Measurements from ENCODE around the gene ARRDC4. TPM values are rescaled to one million over a fixed set of nuclear protein-coding genes. Genes with fewer than 3 reads are reported as not detected.

The ARRDC4 gene
- total RNA-seq, 2 donors from 2014 or later, result 25.4 to 25.6 TPM

- Histone ChIP-seq H3K9me3 (no peaks in the 10 kb centered on the region), H3K27me3 (replicated peaks; ENCODE audit: insufficient read depth) (no peaks in the 10 kb centered on the region), H3K4me3 (no peak overlapping the region), H3K4me1 (replicated peaks) (no peaks in the 10 kb centered on the region), H3K36me3 (no peaks in the 10 kb centered on the region), H3K27ac (no peak overlapping the region)
- WGBS, result 56% methylated on average over 5 of the region's 5 CpGs
- DNase-seq (ENCODE audit: low spot score), result no peak
- TF ChIP-seq CTCF (IDR thresholded peaks at IDR 0.05) (no peak), POLR2A (IDR thresholded peaks at IDR 0.05) (no peak), POLR2AphosphoS5 (IDR thresholded peaks at IDR 0.05) (no peak)
- intact Hi-C loops (cut with DNase I), result no loop called here
Observed at GRCh38 chr15:98003518-98003917, 43.0 kb downstream of the ARRDC4 start.

DNA sequence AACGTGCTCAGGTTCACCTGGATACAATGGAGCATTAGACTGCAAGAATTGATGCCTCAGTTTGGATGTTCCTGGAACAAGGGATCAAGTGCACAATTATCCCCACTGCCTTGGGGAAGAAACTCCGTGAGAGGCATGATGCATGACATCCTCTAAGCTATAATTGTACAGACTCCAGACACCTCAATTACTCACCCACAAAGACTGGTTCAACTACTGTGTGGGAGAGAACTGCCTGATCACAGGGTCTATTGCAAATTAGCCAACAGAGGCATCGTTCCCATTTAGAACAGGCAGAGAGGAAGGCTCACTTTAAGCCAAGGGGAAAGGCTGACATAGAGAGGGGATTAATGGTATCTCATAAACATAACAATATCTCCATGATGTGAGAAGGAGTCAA is 43.5 kb downstream of the ARRDC4 start:
- no peak for DNase-seq (ENCODE audit: low spot score)
- intact Hi-C loops (cut with DNase I), result no loop called here
- TF ChIP-seq POLR2A (IDR thresholded peaks at IDR 0.05), result no peak
- no peak for TF ChIP-seq POLR2AphosphoS5 (IDR thresholded peaks at IDR 0.05)
- no peak for TF ChIP-seq CTCF (IDR thresholded peaks at IDR 0.05)
- Histone ChIP-seq H3K9me3 (no peaks in the 10 kb centered on the region), H3K27me3 (replicated peaks; ENCODE audit: insufficient read depth) (no peaks in the 10 kb centered on the region), H3K27ac (no peak overlapping the region), H3K4me3 (no peak overlapping the region), H3K4me1 (replicated peaks) (no peaks in the 10 kb centered on the region), H3K36me3 (no peaks in the 10 kb centered on the region)
- 37% methylated on average over 3 of the region's 3 CpGs for WGBS

GRCh38 chr15:98005659-98006058 is 45.2 kb downstream of the ARRDC4 start:
- no peaks in the 10 kb centered on the region for H3K4me1 ChIP-seq (replicated peaks)
- H3K9me3 ChIP-seq, result no peaks in the 10 kb centered on the region
- no peak for TF ChIP-seq POLR2A (IDR thresholded peaks at IDR 0.05)
- no peak for TF ChIP-seq CTCF (IDR thresholded peaks at IDR 0.05)
- no peak for TF ChIP-seq POLR2AphosphoS5 (IDR thresholded peaks at IDR 0.05)
- 73% methylated on average over 9 of the region's 9 CpGs for WGBS
- no peaks in the 10 kb centered on the region for H3K36me3 ChIP-seq
- no peak overlapping the region for H3K27ac ChIP-seq
- no peak overlapping the region for H3K4me3 ChIP-seq
- no peak for DNase-seq (ENCODE audit: low spot score)
- intact Hi-C loops (cut with DNase I), result no loop called here
- H3K27me3 ChIP-seq (replicated peaks; ENCODE audit: insufficient read depth), result no peaks in the 10 kb centered on the region

DNA sequence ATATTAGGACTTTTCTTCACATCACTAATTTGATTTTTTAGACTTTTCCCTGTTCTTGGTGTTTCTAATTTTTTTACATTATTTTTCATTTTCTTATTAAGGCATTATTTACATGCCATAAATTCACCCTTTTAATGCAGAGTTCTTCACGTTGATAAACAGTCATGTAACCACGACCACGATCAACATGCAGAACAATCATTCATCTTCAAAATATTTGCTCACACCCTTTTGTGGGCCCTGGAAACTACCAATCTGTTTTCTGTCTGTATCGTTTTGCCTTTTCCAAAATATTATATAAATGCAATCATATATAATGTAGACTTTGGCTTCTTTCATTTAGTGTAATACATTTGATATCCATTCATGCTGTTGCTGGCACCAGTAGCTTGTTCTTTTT is 48.7 kb downstream of the ARRDC4 start:
- Histone ChIP-seq H3K27me3 (replicated peaks; ENCODE audit: insufficient read depth) (no peaks in the 10 kb centered on the region), H3K4me1 (replicated peaks) (no peaks in the 10 kb centered on the region), H3K27ac (no peak overlapping the region), H3K4me3 (no peak overlapping the region), H3K9me3 (no peaks in the 10 kb centered on the region), H3K36me3 (no peaks in the 10 kb centered on the region)
- no peak for DNase-seq (ENCODE audit: low spot score)
- TF ChIP-seq CTCF (IDR thresholded peaks at IDR 0.05) (no peak), POLR2A (IDR thresholded peaks at IDR 0.05) (no peak), POLR2AphosphoS5 (IDR thresholded peaks at IDR 0.05) (no peak)
- intact Hi-C loops (cut with DNase I), result no loop called here
- WGBS, result 82% methylated on average over 4 of the region's 4 CpGs

DNA sequence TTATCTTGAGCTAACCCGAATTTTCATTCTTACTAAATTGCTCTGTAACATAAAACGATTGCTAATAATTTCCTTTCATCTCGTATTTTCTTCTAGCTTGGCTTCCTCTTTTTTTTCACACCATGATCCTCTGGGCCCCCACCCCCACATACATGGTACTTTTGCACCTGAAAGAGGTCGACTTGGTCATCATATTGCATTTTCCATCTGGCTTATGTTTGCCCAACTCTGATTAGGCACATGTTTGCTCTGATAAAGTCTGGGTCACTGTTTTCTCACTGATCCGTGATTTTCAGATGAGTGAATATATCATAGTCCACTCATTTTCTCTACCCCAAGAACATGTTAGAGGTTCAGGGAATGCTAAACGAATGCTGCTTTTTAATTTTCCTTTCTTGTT is 49.5 kb downstream of the ARRDC4 start:
- no peaks in the 10 kb centered on the region for H3K36me3 ChIP-seq
- no peaks in the 10 kb centered on the region for H3K9me3 ChIP-seq
- no peaks in the 10 kb centered on the region for H3K4me1 ChIP-seq (replicated peaks)
- no peaks in the 10 kb centered on the region for H3K27me3 ChIP-seq (replicated peaks; ENCODE audit: insufficient read depth)
- TF ChIP-seq CTCF (IDR thresholded peaks at IDR 0.05) (no peak), POLR2AphosphoS5 (IDR thresholded peaks at IDR 0.05) (no peak), POLR2A (IDR thresholded peaks at IDR 0.05) (no peak)
- intact Hi-C loops (cut with DNase I), result no loop called here
- no peak for DNase-seq (ENCODE audit: low spot score)
- H3K4me3 ChIP-seq, result no peak overlapping the region
- WGBS, result 73% methylated on average over 6 of the region's 6 CpGs
- no peak overlapping the region for H3K27ac ChIP-seq
